BE2C (cell line): ENCODE data around the gene LAPTM4A.

Experiments
- DNase-seq: peaks from one replicate; pipeline ENCODE4 v3.0.0-alpha.2; 2020
- H3K27me3 ChIP-seq: fragments of 250-450 bp; sonication (Bioruptor Pico); 2 replicates; pipeline ENCODE4 v1.5.1; 2020; ENCODE audit warnings: mild to moderate bottlenecking
- H3K36me3 ChIP-seq: fragments of 250-450 bp; sonication (Bioruptor Pico); 2 replicates; pipeline ENCODE4 v1.5.1; 2020; ENCODE audit warnings: mild to moderate bottlenecking
- H3K4me1 ChIP-seq: fragments of 250-450 bp; sonication (Bioruptor Pico); 2 replicates; pipeline ENCODE4 v1.5.1; 2020
- H3K4me3 ChIP-seq: 2 replicates; pipeline ENCODE4 v1.5.1; 2011; ENCODE audit warnings: low read depth, low read length
- H3K9me3 ChIP-seq: fragments of 250-450 bp; sonication (Bioruptor Pico); 2 replicates; pipeline ENCODE4 v1.5.1; 2020
- TF ChIP-seq, protein P1 (sequence below): IDR thresholded peaks from 2 replicates; pipeline ENCODE4 v1.5.1; 2012; ENCODE audit warnings: mild to moderate bottlenecking, low read depth, low read length

The LAPTM4A gene

DNA sequence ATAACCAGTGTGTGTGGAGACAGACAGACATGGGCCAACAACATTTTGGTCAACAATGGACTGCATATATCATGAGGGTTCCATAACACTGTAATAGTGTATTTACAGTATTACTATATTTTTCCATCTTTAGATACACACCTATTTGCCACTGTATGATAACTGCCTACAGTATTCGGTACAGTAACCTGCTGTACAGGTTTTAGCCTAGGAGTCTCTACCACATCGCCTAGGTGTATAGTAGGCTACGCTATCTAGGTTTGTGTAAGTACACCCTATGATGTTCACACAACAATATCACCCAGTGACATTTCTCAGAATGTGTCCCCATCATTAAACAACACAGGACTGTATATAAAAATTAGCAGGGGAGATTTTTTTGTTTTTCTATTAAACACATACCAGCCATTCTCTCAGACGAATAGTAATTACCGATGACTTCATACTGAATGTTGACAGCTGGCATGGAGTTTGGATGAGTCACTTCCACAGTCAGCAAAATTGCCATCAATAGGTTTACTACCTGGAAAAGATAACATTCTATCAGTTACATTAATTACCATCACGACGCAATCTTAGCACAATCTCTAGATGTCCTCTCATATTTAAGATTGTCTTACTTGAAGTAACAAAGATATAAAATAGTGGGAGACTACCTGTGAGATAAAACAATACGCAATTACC lies 10.8 kb downstream of the LAPTM4A start:
- Histone ChIP-seq H3K4me1 (peaks cover 9% of the 10 kb centered on the region), H3K36me3 (peaks cover 54% of the 10 kb centered on the region), H3K4me3 (no peak overlapping the region), H3K9me3 (no peaks in the 10 kb centered on the region), H3K27me3 (no peaks in the 10 kb centered on the region)
- DNase-seq = no peak
- TF ChIP-seq, protein P1, sequence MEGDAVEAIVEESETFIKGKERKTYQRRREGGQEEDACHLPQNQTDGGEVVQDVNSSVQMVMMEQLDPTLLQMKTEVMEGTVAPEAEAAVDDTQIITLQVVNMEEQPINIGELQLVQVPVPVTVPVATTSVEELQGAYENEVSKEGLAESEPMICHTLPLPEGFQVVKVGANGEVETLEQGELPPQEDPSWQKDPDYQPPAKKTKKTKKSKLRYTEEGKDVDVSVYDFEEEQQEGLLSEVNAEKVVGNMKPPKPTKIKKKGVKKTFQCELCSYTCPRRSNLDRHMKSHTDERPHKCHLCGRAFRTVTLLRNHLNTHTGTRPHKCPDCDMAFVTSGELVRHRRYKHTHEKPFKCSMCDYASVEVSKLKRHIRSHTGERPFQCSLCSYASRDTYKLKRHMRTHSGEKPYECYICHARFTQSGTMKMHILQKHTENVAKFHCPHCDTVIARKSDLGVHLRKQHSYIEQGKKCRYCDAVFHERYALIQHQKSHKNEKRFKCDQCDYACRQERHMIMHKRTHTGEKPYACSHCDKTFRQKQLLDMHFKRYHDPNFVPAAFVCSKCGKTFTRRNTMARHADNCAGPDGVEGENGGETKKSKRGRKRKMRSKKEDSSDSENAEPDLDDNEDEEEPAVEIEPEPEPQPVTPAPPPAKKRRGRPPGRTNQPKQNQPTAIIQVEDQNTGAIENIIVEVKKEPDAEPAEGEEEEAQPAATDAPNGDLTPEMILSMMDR = no peak

DNA sequence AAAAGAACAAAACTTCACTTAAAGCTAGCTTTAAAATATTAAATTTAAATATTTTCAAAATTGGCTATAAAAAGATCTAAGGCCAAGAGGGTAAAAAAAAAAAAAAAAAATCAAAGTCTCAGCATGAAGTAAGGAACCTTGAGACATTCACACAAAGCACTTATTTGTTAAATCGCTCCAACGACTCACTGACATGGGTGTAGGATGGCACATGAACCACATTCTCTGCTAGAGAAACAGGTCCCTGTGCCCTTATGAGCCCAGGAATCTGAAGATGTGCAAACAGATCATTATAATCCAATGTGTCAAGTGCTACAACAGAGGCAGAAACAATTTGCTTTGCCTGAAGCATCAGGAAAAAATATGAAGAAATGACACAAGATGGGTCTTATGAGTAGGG lies 13.8 kb downstream of the LAPTM4A start:
- TF ChIP-seq, protein P1 = no peak
- peaks cover 73% of the 10 kb centered on the region for H3K36me3 ChIP-seq
- no peaks in the 10 kb centered on the region for H3K27me3 ChIP-seq

DNA sequence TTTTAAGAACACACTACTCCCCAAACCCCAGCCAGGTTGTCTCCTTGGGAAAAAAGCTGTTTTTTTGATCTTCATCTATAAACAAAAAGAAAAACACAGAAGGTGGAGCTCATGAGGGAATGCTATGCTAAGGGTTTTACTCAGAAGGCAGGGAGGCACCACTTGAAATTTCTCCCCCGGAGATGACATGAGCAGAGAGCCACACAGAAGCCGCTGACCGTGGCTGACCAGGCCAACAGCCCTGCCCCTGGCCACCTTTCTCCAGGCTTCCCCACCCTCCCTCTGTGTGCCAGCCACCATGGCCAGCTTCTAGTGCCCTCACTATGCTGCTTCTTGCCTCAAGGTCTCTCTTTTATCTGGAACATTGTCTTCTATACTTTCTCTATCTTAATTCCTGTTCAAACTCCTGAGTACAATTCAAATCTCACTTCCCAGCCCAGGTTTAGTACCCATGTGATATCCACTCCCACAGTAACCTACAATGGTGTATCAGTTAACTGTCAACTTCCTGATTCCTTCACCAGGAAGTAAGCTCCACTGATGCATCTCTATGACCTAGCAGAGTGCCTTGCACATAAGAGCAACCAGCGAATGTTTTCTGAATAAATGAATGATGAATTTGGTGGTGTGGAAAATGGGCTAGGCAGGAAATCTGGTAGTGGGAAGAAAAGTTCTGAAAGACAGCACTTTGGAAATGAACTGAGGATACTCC lies 15.3 kb downstream of the LAPTM4A start:
- peaks cover 79% of the 10 kb centered on the region for H3K36me3 ChIP-seq
- TF ChIP-seq, protein P1 = no peak
- no peaks in the 10 kb centered on the region for H3K9me3 ChIP-seq
- no peak overlapping the region for H3K4me3 ChIP-seq
- H3K4me1 ChIP-seq = peaks cover 12% of the 10 kb centered on the region
- no peaks in the 10 kb centered on the region for H3K27me3 ChIP-seq
- no peak for DNase-seq

More for the DNA sequence above, 13.8 kb downstream of the LAPTM4A start:
- no peak for DNase-seq
- Histone ChIP-seq H3K4me1 (peaks cover 12% of the 10 kb centered on the region), H3K9me3 (no peaks in the 10 kb centered on the region), H3K4me3 (no peak overlapping the region)

DNA sequence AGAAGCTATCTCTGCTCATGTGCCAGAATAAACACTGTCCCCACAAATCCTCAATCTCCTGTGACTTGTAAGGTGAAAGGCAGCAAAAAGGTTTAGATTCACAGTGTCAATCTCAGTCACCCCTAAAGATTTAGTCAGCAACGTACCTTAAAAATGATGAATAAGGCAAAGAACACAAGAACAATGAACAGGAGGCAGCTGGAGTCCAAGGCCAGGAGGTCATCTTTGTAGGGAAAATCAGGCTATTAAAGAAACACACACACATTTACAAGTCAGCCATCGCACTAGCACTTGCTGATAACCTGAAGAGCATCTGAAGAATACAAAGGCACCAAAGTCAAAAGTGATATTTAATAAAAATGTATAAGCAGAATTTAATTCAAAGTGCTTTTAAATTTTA lies 16.6 kb downstream of the LAPTM4A start:
- H3K27me3 ChIP-seq = no peaks in the 10 kb centered on the region
- DNase-seq = no peak
- peaks cover 73% of the 10 kb centered on the region for H3K36me3 ChIP-seq
- H3K4me3 ChIP-seq = no peak overlapping the region
- H3K4me1 ChIP-seq = peaks cover 12% of the 10 kb centered on the region
- TF ChIP-seq, protein P1 = no peak
- no peaks in the 10 kb centered on the region for H3K9me3 ChIP-seq

DNA sequence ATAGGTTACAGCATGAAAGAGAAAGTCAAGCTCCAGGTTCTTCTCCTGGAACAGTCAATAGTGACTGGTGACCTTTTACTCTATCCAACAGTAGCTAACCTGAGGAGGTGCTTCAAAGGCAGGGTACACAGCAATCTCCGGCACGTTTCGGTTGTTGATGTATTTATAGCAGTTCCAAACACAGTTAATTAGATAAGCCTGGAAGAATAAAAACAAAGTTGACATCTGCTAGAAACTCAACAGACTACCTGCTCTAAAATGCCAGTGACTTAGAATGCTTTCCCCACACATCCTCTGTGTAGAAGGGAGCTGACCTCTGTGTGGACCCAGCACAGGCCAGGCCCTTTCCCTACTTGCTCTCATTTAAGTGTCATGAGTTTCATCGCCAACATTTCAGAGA lies 17.2 kb downstream of the LAPTM4A start:
- DNase-seq = no peak
- Histone ChIP-seq H3K4me1 (peaks cover 12% of the 10 kb centered on the region), H3K27me3 (no peaks in the 10 kb centered on the region), H3K4me3 (no peak overlapping the region), H3K9me3 (no peaks in the 10 kb centered on the region), H3K36me3 (peaks cover 67% of the 10 kb centered on the region)
- TF ChIP-seq, protein P1 = no peak

DNA sequence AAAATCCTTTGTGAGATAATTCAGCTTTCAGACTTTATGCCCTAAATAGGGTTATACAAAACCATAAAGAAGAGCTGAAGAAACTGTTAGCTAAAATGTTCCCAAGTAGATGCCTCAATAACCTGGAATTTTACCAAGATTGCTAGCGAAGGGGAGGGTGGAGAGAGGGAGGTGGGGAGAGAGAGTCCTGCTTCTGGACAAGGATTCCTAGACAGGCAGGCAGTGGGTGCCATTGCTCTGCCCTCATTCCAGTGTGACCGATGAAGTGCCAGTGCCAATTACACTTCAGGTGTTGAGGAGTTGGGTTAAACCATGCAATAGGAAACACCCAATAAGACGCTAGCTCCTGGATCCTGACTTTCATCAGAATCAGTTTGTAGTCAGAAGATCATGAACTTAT lies 18.1 kb downstream of the LAPTM4A start:
- TF ChIP-seq, protein P1 = no peak
- H3K9me3 ChIP-seq = no peaks in the 10 kb centered on the region
- H3K4me1 ChIP-seq = peaks cover 12% of the 10 kb centered on the region
- H3K27me3 ChIP-seq = no peaks in the 10 kb centered on the region
- DNase-seq = no peak
- no peak overlapping the region for H3K4me3 ChIP-seq
- peaks cover 59% of the 10 kb centered on the region for H3K36me3 ChIP-seq
